HEK293 (cell line): ENCODE data around the gene TMEM63A.

Source experiments
- ZNF133 ChIP-seq: fragments of 450-650 bp; formaldehyde crosslinking; IDR thresholded peaks from 2 replicates; pipeline ENCODE4 v1.5.1; 2016; ENCODE audit warnings: missing biosample characterization, missing genetic modification characterization
- ZNF138 ChIP-seq: fragments of 450-650 bp; formaldehyde crosslinking; IDR thresholded peaks from 2 replicates; pipeline ENCODE4 v1.5.1; 2016; ENCODE audit warnings: missing biosample characterization, missing genetic modification characterization, borderline replicate concordance
- ZNF707 ChIP-seq: fragments of 450-650 bp; formaldehyde crosslinking; IDR thresholded peaks from 2 replicates; pipeline ENCODE4 v1.5.1; 2016; ENCODE audit warnings: missing biosample characterization, missing genetic modification characterization
- TF ChIP-seq, protein P1 (sequence below): fragments of 450-650 bp; formaldehyde crosslinking; IDR thresholded peaks from 2 replicates; pipeline ENCODE4 v1.5.1; 2016; ENCODE audit warnings: missing biosample characterization, missing genetic modification characterization
- TF ChIP-seq, protein P2 (sequence below): IDR thresholded peaks from 2 replicates; pipeline ENCODE4 v1.6.1; 2011; ENCODE audit warnings: mild to moderate bottlenecking, low read depth, low read length, borderline replicate concordance

DNA sequence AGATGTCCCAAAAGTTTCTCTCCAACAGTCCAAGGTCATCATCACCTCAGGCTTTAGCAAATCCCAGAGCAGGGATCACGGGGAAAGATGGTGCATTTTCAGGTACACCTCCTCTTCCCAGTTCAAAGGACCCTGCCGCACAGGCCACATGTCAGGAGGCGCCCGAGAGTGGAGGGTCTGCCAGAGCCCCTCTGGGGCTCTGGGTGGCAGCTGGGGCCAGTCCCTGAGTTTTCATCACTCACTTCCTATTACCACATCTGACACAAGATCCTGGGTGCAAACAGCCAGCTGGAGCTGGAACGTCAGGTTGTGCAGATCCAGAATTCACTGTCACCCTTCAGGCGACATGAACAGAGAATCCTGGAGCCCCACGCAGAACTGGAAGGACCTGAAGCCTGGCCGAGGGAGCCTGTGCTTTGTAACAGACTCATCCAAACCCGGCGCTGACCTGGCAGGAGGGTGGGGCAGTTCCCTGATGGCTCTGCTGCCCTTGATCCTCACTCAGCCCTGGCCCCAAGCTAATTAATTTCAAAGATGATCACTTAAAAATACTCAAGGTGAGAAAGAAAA lies 8.8 kb downstream of the TMEM63A start:
- TF ChIP-seq, protein P1, sequence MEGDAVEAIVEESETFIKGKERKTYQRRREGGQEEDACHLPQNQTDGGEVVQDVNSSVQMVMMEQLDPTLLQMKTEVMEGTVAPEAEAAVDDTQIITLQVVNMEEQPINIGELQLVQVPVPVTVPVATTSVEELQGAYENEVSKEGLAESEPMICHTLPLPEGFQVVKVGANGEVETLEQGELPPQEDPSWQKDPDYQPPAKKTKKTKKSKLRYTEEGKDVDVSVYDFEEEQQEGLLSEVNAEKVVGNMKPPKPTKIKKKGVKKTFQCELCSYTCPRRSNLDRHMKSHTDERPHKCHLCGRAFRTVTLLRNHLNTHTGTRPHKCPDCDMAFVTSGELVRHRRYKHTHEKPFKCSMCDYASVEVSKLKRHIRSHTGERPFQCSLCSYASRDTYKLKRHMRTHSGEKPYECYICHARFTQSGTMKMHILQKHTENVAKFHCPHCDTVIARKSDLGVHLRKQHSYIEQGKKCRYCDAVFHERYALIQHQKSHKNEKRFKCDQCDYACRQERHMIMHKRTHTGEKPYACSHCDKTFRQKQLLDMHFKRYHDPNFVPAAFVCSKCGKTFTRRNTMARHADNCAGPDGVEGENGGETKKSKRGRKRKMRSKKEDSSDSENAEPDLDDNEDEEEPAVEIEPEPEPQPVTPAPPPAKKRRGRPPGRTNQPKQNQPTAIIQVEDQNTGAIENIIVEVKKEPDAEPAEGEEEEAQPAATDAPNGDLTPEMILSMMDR, result no peak
- TF ChIP-seq ZNF707 (tag by site-specific recombination), result no peak
- no peak for TF ChIP-seq ZNF138
- no peak for TF ChIP-seq ZNF133 (tag by site-specific recombination)
- TF ChIP-seq, protein P2, sequence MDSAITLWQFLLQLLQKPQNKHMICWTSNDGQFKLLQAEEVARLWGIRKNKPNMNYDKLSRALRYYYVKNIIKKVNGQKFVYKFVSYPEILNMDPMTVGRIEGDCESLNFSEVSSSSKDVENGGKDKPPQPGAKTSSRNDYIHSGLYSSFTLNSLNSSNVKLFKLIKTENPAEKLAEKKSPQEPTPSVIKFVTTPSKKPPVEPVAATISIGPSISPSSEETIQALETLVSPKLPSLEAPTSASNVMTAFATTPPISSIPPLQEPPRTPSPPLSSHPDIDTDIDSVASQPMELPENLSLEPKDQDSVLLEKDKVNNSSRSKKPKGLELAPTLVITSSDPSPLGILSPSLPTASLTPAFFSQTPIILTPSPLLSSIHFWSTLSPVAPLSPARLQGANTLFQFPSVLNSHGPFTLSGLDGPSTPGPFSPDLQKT, result no peak
